ENCODE data around the gene NAA11.

DNA sequence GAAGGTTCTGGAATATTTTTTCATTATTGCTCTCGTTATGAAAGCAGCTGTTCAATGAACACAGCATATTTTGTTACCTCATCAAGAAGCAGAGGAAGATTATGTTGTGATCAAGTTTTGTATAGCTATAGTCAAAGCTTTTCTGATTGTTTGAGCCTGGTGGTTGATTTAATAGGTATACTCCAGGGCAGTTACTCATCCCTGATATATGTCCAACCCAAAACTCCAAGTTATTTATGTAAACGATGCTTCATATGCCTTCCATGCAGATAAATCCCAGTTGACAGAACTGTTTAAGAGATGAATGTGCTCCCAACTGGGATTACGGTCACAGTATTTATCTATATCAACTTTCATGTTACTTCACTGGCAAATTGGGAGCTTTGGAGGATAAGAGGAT, 19.1 kb downstream of the NAA11 start:
- TF ChIP-seq, protein P1, sequence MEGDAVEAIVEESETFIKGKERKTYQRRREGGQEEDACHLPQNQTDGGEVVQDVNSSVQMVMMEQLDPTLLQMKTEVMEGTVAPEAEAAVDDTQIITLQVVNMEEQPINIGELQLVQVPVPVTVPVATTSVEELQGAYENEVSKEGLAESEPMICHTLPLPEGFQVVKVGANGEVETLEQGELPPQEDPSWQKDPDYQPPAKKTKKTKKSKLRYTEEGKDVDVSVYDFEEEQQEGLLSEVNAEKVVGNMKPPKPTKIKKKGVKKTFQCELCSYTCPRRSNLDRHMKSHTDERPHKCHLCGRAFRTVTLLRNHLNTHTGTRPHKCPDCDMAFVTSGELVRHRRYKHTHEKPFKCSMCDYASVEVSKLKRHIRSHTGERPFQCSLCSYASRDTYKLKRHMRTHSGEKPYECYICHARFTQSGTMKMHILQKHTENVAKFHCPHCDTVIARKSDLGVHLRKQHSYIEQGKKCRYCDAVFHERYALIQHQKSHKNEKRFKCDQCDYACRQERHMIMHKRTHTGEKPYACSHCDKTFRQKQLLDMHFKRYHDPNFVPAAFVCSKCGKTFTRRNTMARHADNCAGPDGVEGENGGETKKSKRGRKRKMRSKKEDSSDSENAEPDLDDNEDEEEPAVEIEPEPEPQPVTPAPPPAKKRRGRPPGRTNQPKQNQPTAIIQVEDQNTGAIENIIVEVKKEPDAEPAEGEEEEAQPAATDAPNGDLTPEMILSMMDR (IDR thresholded peaks at IDR 0.05): no peak
- TF ChIP-seq POLR2A (IDR thresholded peaks at IDR 0.05): no peak
